Activated effector memory CD4-positive, alpha-beta T cell treated with Interleukin-2 at 50 U/mL for 16 hours (primary cell): ENCODE data around the gene ARHGAP42.

Experiments used
- DNase-seq: peaks from one replicate; pipeline ENCODE4 v3.0.0-alpha.2; 2020

Gene ARHGAP42

GRCh38 chr11:100805506-100806199 lies 118.6 kb downstream of the ARHGAP42 start:
- DNase-seq = no peak

GRCh38 chr11:100806296-100806695 lies 119.2 kb downstream of the ARHGAP42 start:
- no peak for DNase-seq

- DNase-seq = no peak
Measured at GRCh38 chr11:100808904-100809491, 121.9 kb downstream of the ARHGAP42 start.

- DNase-seq = no peak
Measured at GRCh38 chr11:100810146-100810545, 123.1 kb downstream of the ARHGAP42 start.

- DNase-seq = no peak
Measured at GRCh38 chr11:100810666-100811065, 123.6 kb downstream of the ARHGAP42 start.

GRCh38 chr11:100812517-100812916 lies 125.4 kb downstream of the ARHGAP42 start:
- DNase-seq = no peak

GRCh38 chr11:100815787-100816330 lies 128.8 kb downstream of the ARHGAP42 start:
- DNase-seq = no peak

- no peak for DNase-seq
Measured at GRCh38 chr11:100816823-100817222, 129.7 kb downstream of the ARHGAP42 start.

GRCh38 chr11:100817620-100818019 lies 130.5 kb downstream of the ARHGAP42 start:
- no peak for DNase-seq

GRCh38 chr11:100820621-100821020 lies 133.5 kb downstream of the ARHGAP42 start:
- DNase-seq = no peak

- DNase-seq = no peak
Measured at GRCh38 chr11:100821198-100821597, 134.1 kb downstream of the ARHGAP42 start.

- DNase-seq = no peak
Measured at GRCh38 chr11:100823360-100823759, 136.3 kb downstream of the ARHGAP42 start.

GRCh38 chr11:100824041-100824809 lies 137.1 kb downstream of the ARHGAP42 start:
- DNase-seq = no peak

- no peak for DNase-seq
Measured at GRCh38 chr11:100825626-100826025, 138.5 kb downstream of the ARHGAP42 start.

- no peak for DNase-seq
Measured at GRCh38 chr11:100827934-100828661, 141.0 kb downstream of the ARHGAP42 start.

GRCh38 chr11:100830274-100830673 lies 143.2 kb downstream of the ARHGAP42 start:
- DNase-seq = no peak

- DNase-seq = no peak
Measured at GRCh38 chr11:100830978-100831732, 144.1 kb downstream of the ARHGAP42 start.

- no peak for DNase-seq
Measured at GRCh38 chr11:100831929-100832494, 144.9 kb downstream of the ARHGAP42 start.

GRCh38 chr11:100832829-100833228 lies 145.7 kb downstream of the ARHGAP42 start:
- no peak for DNase-seq

- DNase-seq = no peak
Measured at GRCh38 chr11:100833276-100833675, 146.2 kb downstream of the ARHGAP42 start.

GRCh38 chr11:100835854-100836253 lies 148.8 kb downstream of the ARHGAP42 start:
- DNase-seq = no peak

- DNase-seq = no peak
Measured at GRCh38 chr11:100837311-100837710, 150.2 kb downstream of the ARHGAP42 start.
